ENCODE measurements around the gene RGS11. TPM values are rescaled to one million over a fixed set of nuclear protein-coding genes. Genes with fewer than 3 reads are reported as not detected.
A peak's percentile ranks its signal among the peaks of the same experiment; 100 is the strongest.

RGS11 gene
- total and polyA plus RNA-seq, 9 of the 15 experiments (the other 6 are each of a cell fraction or from before 2014, with no cell fraction given) = not detected

DNA sequence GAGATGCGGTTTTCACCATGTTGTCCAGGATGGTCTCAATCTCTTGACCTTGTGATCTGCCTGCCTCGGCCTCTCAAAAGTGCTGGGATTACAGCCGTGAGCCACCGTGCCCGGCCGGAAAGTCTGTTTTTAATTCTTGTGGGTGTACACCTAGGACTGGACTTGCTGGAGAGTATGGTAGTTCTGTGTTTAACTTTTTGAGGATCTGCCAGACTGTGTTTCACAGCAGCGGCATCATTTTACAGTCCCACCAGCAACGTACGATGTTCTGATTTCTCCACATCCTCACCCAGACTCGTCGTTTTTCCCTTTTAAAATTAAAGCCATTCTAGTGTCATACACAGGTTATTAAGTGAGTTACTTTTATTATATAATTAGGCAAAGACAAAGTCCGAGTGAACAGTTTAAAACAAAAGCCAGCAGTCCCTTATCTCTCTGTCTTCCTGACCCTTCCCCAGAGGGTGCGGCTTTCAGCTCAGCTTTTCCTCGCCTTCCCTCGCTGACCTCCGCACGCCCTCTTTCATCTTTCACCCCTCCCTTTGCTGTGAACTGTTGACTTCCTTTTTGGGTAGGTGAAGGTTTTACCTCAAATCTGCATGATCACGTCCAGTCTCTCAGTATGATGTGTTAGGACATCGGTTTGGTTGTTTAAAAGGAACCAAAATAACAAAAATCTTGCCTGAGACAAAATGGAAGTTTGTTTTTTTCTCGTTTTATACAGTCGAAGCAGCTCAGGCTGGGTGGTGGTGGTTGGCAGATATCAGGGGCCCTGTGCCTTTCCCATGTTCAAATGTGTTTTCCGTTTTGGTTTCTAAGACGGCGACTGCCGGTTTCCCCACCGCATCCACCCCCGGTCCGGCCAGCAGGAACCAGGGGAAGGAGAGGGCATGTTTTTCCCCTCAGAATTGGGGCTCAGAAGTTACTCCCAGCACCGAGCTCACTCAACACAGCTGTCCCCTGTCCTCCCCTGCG lies 23.1 kb downstream of the RGS11 start (continued):
- TF ChIP-seq PYGO2 (tag; IDR thresholded peaks at IDR 0.05) = no peak
- TF ChIP-seq, protein P1, sequence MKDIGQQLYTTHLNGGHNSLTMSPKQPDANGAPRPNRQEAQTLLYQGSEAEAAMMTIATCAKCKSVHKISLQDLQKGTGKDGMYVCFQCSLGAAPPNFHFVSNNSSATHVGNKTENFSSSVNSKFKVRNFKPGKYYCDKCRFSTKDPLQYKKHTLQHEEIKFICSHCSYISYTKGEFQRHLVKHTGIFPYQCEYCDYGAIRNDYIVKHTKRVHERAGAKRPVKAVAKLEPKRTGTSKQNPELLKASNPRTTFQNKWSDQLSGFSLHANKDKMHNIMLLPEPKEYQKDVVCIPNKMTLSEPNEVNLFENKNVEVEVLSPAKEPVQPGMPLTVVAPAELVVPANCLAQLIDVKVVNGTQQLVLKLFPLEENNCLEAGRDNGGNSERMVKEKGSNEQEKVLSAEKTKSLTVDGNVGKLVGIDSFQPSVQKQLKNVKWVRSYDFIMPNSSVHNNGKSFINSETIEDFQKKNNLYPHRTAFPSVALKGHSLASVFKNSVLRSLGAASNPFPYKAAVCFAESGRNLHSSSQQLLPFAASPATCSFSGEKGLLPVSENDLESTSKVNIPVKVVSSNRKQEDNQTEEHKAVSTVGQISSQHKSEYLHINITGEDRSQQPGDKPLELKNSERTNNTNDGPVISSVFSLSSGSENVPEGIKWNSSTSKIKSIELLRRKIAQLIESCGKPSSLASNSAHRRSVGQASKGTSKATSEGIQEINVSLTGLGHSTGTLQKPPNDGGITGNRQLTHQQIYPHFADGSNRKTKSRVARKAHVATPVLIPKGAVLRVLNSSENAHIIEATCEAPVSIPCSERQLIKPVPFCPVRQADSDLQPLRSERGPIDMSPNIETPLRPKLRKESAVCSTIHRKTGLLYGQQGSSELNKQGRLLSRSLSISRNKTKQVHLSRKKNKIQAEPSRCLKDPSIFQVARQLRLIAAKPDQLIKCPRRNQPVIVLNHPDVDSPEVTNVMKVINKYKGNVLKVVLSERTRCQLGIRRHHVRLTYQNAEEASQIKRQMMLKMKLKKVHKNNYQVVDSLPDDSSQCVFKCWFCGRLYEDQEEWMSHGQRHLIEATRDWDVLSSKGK (CRISPR knock-in tag; IDR thresholded peaks at IDR 0.05) = no peak
- TF ChIP-seq SMARCA4 (IDR thresholded peaks at IDR 0.05) = peak; percentile 71
- TF ChIP-seq PTRF (tag; IDR thresholded peaks at IDR 0.05) = no peak
- no peak for TF ChIP-seq RFX1 (IDR thresholded peaks at IDR 0.05)
- TF ChIP-seq, protein P2, sequence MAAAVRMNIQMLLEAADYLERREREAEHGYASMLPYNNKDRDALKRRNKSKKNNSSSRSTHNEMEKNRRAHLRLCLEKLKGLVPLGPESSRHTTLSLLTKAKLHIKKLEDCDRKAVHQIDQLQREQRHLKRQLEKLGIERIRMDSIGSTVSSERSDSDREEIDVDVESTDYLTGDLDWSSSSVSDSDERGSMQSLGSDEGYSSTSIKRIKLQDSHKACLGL (CRISPR knock-in tag; IDR thresholded peaks at IDR 0.05; ENCODE audit: borderline replicate concordance, poor library complexity, severe bottlenecking) = no peak
- TF ChIP-seq SPI1 (IDR thresholded peaks at IDR 0.05; ENCODE audit: borderline replicate concordance, low read depth, low read length) = peak; percentile 74
- no peak for TF ChIP-seq DIDO1 (tag; IDR thresholded peaks at IDR 0.05; ENCODE audit: low read depth)
- TF ChIP-seq POLR2A (conservative IDR thresholded peaks at IDR 0.05) = peak; percentile 41; the same call in 1 of the 2 replicates
- TF ChIP-seq MEF2A (IDR thresholded peaks at IDR 0.05; ENCODE audit: control insufficient read depth, low read depth, low read length) = no peak
- TF ChIP-seq ZSCAN32 (CRISPR knock-in tag; IDR thresholded peaks at IDR 0.05) = no peak
- TF ChIP-seq, protein P3, sequence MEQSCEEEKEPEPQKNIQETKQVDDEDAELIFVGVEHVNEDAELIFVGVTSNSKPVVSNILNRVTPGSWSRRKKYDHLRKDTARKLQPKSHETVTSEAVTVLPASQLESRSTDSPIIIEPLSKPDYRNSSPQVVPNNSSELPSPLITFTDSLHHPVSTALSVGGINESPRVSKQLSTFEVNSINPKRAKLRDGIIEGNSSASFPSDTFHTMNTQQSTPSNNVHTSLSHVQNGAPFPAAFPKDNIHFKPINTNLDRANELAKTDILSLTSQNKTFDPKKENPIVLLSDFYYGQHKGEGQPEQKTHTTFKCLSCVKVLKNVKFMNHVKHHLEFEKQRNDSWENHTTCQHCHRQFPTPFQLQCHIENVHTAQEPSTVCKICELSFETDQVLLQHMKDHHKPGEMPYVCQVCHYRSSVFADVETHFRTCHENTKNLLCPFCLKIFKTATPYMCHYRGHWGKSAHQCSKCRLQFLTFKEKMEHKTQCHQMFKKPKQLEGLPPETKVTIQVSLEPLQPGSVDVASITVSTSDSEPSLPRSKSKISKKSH (CRISPR knock-in tag; IDR thresholded peaks at IDR 0.05) = no peak
- TF ChIP-seq, protein P4, sequence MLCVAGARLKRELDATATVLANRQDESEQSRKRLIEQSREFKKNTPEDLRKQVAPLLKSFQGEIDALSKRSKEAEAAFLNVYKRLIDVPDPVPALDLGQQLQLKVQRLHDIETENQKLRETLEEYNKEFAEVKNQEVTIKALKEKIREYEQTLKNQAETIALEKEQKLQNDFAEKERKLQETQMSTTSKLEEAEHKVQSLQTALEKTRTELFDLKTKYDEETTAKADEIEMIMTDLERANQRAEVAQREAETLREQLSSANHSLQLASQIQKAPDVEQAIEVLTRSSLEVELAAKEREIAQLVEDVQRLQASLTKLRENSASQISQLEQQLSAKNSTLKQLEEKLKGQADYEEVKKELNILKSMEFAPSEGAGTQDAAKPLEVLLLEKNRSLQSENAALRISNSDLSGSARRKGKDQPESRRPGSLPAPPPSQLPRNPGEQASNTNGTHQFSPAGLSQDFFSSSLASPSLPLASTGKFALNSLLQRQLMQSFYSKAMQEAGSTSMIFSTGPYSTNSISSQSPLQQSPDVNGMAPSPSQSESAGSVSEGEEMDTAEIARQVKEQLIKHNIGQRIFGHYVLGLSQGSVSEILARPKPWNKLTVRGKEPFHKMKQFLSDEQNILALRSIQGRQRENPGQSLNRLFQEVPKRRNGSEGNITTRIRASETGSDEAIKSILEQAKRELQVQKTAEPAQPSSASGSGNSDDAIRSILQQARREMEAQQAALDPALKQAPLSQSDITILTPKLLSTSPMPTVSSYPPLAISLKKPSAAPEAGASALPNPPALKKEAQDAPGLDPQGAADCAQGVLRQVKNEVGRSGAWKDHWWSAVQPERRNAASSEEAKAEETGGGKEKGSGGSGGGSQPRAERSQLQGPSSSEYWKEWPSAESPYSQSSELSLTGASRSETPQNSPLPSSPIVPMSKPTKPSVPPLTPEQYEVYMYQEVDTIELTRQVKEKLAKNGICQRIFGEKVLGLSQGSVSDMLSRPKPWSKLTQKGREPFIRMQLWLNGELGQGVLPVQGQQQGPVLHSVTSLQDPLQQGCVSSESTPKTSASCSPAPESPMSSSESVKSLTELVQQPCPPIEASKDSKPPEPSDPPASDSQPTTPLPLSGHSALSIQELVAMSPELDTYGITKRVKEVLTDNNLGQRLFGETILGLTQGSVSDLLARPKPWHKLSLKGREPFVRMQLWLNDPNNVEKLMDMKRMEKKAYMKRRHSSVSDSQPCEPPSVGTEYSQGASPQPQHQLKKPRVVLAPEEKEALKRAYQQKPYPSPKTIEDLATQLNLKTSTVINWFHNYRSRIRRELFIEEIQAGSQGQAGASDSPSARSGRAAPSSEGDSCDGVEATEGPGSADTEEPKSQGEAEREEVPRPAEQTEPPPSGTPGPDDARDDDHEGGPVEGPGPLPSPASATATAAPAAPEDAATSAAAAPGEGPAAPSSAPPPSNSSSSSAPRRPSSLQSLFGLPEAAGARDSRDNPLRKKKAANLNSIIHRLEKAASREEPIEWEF (CRISPR knock-in tag; IDR thresholded peaks at IDR 0.05) = no peak
